ENCODE results near the gene ADAMTS18.

Gene ADAMTS18

DNA sequence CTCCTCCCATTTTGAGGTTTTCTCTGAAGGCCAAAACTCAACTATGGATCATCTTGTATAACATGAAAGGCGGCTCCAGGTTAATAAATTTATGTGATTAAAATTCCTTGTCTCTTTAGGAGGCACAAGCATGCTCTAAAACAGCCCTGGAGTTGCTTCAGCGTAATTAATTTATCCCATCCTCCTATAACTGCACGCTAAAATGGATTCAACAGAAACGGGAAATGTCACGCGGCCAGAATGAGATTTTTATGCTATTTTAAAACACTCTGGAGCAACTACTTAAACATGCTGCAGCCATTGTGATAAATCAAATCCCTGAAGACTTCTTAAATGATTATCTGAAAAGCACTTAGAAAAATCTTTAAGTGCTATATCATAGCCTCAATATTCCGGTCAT is 106.6 kb downstream of the ADAMTS18 start:
- in situ Hi-C loops (cut with MboI; ENCODE audit: low sequenced_read_pairs, unreplicated experiment), result no loop called here
- no peak for DNase-seq (ENCODE audit: low spot score)
- TF ChIP-seq, protein P1, sequence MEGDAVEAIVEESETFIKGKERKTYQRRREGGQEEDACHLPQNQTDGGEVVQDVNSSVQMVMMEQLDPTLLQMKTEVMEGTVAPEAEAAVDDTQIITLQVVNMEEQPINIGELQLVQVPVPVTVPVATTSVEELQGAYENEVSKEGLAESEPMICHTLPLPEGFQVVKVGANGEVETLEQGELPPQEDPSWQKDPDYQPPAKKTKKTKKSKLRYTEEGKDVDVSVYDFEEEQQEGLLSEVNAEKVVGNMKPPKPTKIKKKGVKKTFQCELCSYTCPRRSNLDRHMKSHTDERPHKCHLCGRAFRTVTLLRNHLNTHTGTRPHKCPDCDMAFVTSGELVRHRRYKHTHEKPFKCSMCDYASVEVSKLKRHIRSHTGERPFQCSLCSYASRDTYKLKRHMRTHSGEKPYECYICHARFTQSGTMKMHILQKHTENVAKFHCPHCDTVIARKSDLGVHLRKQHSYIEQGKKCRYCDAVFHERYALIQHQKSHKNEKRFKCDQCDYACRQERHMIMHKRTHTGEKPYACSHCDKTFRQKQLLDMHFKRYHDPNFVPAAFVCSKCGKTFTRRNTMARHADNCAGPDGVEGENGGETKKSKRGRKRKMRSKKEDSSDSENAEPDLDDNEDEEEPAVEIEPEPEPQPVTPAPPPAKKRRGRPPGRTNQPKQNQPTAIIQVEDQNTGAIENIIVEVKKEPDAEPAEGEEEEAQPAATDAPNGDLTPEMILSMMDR (IDR thresholded peaks at IDR 0.05; ENCODE audit: borderline replicate concordance, control extremely low read depth, extremely low read depth, insufficient read depth, missing control alignments), result no peak

DNA sequence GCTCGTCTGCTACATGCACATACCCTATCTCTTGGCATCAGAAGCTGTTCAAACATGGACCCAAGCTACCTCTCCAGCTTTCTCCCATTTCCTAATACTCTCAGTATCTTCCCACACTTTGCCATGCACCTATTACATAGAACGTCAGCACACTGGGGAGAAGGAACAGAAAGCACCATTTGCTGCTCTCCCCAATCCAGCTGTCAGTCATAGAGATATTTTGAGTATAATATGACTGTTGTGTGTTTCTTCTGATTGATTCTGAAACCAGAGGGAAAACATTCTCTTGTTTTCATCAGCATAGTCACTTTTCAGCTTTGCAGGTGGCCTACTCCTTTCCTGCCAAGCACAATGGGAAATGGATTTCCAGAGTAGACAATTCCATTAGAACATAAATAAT is 107.1 kb downstream of the ADAMTS18 start:
- peak; percentile 21 for DNase-seq (ENCODE audit: low spot score)
- TF ChIP-seq, protein P1 (IDR thresholded peaks at IDR 0.05; ENCODE audit: borderline replicate concordance, control extremely low read depth, extremely low read depth, insufficient read depth, missing control alignments), result no peak
- in situ Hi-C loops (cut with MboI; ENCODE audit: low sequenced_read_pairs, unreplicated experiment), result no loop called here

DNA sequence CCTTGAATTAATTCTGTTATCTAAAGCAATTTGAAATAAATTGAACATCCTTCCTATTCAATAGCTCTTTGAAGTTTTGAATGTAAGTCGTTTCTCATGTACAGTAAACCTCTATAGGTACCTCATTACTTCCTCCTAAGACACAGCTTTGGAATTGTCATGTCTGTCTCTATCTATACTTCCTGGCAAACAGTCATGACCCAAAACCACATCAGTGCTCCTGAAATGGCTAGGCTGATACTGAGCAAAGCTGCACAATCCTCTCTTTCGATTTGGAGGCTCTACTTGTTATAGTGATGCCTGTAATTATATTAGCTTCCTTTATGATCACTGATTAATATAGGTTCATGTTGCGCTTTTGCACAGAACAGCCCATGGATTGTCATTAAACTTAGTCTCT is 110.1 kb downstream of the ADAMTS18 start:
- TF ChIP-seq, protein P1 (IDR thresholded peaks at IDR 0.05; ENCODE audit: borderline replicate concordance, control extremely low read depth, extremely low read depth, insufficient read depth, missing control alignments), result no peak
- DNase-seq (ENCODE audit: low spot score), result no peak
- in situ Hi-C loops (cut with MboI; ENCODE audit: low sequenced_read_pairs, unreplicated experiment), result no loop called here

DNA sequence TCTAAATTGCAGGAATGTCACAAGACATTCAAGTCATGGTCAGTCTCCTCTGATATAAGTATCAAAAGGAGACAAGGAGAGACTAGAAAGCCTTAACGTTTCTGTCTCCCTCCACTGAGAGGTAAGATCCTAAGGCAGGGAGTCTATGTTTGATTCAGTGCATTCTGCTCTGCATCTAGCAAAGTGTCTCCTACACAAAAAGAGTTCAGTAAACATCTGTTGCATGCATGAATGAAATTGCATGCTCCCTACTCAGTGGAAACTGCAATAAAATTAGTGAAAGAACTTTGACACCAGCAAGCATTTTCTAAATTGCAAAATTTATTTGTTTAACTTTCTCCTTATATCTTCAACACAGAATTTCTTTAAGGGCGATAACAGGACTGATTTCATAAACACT is 111.1 kb downstream of the ADAMTS18 start:
- DNase-seq (ENCODE audit: low spot score), result no peak
- in situ Hi-C loops (cut with MboI; ENCODE audit: low sequenced_read_pairs, unreplicated experiment), result no loop called here
- TF ChIP-seq, protein P1 (IDR thresholded peaks at IDR 0.05; ENCODE audit: borderline replicate concordance, control extremely low read depth, extremely low read depth, insufficient read depth, missing control alignments), result no peak

DNA sequence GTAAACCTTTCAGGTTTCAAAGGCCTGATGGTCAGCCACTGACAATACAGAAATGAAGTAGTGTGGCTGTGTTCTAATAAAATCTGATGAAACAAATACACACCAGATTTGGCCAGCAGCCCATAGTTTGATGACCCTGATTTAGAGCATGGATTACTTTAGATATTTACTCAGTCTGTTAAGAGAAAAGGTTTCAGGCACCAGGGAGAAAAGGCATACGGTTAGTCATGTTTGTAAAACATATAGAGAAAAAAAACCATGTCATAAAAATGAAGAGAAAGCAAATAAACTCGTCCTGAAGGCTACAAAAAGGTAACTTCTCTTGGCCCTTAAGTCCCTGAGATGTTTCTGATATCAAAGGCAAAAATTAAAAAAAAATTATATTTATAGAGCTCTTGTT is 112.1 kb downstream of the ADAMTS18 start:
- TF ChIP-seq, protein P1 (IDR thresholded peaks at IDR 0.05; ENCODE audit: borderline replicate concordance, control extremely low read depth, extremely low read depth, insufficient read depth, missing control alignments), result no peak
- no peak for DNase-seq (ENCODE audit: low spot score)
- in situ Hi-C loops (cut with MboI; ENCODE audit: low sequenced_read_pairs, unreplicated experiment), result no loop called here

DNA sequence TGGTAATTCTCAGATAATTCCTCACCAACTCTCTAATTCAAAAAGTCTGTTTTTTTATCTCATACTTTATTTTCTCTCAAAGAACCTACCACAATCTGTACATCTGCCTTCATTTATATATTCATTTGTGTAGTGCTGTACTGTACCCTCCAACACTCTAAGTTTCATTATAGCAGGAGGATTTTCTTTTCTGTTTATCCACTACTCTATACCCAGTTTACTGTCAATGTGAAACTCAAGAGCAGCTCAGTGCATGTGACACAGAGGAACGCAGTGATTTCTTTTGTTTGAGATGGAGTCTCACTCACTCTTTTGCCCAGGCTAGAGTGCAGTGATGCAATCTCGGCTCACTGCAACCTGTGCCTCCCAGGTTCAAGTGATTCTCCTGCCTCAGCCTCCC is 117.8 kb downstream of the ADAMTS18 start:
- DNase-seq (ENCODE audit: low spot score), result no peak
- in situ Hi-C loops (cut with MboI; ENCODE audit: low sequenced_read_pairs, unreplicated experiment), result no loop called here
- TF ChIP-seq, protein P1 (IDR thresholded peaks at IDR 0.05; ENCODE audit: borderline replicate concordance, control extremely low read depth, extremely low read depth, insufficient read depth, missing control alignments), result no peak

DNA sequence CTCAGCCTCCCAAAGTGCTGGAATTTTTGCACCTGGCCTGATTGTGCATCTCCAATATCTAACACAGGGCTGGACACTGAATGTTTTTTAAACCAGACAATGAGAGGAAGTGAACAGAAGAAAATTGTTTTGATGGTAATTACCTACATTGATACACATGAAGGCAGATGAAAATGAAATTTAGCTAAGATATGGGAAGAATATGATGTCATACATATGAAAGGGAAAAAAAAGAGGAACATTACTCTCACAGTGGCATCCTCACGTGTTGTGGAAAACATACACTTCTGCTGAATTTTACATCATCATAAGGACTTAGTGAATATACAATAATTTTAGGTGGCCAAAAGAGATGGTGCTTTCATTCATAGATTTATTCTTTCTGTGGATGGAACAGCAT is 124.0 kb downstream of the ADAMTS18 start:
- TF ChIP-seq, protein P1 (IDR thresholded peaks at IDR 0.05; ENCODE audit: borderline replicate concordance, control extremely low read depth, extremely low read depth, insufficient read depth, missing control alignments), result no peak
- DNase-seq (ENCODE audit: low spot score), result no peak
- in situ Hi-C loops (cut with MboI; ENCODE audit: low sequenced_read_pairs, unreplicated experiment), result no loop called here
